ENCODE measurements around the gene PDE7B. TPM values are rescaled to one million over a fixed set of nuclear protein-coding genes. Genes with fewer than 3 reads are reported as not detected.

The PDE7B gene
- total RNA-seq, 1 experiment from 2014 or later: not detected

DNA sequence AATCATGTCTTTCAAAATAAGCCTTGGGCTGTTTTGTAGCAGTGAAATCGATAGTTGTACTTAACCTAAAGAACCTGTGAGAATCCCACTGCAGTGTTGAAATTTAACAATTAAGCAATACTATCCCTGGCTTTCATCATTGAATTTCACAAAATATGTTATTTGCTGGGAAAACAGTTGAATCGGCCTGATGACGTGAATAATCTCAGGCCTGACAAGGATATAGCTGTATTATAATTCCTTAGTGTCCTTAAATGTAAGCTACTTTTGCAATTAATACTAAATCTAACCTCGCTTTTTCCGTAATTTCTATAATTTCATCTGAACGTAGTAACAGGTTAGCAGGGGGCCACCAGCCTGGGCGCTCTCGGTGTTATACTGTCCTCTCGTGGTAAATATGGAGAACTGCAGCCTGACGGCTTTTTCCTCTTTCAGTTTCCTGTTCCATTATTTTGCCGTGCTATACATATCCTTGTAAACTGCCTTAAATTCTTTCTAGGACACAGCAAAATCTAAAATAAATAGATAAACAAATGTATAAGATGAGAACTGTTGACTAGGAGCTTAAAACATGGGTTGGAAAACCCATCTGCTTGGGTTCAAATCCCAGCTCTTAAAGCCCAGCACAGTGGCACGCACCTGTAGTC, 374.6 kb downstream of the PDE7B start:
- peak; percentile 71 for DNase-seq (ENCODE audit: low spot score)
- in situ Hi-C loops (cut with HindIII; ENCODE audit: low sequenced_read_pairs): no loop called here

DNA sequence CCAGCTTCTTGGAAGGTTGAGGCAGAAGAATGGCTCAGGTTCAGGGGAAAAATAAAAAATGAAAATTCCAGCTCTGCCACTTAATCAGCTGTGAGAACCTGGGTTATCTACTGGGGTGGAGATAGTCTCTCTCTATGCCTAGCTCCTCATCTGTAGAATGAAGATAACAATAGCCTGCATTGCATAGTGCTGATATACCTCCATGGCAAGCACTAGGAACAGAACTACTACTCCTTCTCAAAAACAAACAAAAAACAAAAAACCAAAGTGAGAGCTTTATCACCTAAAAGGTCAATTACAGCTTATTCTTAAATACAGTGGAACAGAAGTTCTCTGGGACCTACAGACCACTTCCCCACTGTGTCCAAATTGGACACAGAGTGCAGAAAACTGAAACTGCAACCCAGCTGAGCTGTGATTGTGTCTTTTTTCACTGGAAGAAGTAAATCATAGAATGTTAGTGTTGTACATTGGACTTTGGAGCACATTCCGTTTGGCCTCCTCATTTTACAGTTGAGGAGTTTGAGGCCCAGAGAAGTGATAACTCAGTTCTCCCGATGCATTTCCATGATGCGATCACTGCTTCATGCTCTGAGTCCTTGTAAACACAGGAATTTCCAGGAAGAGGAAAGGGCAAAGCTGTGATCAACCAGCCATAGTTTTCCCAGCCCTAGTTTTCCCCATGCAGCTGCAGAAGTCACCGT, 375.3 kb downstream of the PDE7B start:
- no peak for DNase-seq (ENCODE audit: low spot score)
- in situ Hi-C loops (cut with HindIII; ENCODE audit: low sequenced_read_pairs): no loop called here

DNA sequence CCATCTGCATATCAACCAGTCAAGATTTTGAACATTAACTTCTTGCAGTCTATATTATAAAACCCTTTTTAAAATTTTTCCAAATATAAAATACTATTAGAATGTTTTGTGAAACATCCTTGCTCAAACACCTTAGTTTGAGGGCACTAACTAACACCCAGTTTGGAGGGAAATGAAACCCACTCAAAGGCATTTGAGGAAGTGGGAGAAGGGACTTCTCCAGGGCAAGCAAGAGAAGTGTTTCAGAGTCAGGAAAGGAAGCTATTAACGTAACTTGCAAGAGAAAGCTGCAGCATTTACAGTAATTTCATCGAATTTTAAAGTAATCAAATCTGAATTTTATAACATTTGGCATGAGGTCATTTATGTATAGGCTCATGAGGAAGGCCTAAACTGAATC, 377.3 kb downstream of the PDE7B start:
- DNase-seq (ENCODE audit: low spot score): no peak
- in situ Hi-C loops (cut with HindIII; ENCODE audit: low sequenced_read_pairs): no loop called here

DNA sequence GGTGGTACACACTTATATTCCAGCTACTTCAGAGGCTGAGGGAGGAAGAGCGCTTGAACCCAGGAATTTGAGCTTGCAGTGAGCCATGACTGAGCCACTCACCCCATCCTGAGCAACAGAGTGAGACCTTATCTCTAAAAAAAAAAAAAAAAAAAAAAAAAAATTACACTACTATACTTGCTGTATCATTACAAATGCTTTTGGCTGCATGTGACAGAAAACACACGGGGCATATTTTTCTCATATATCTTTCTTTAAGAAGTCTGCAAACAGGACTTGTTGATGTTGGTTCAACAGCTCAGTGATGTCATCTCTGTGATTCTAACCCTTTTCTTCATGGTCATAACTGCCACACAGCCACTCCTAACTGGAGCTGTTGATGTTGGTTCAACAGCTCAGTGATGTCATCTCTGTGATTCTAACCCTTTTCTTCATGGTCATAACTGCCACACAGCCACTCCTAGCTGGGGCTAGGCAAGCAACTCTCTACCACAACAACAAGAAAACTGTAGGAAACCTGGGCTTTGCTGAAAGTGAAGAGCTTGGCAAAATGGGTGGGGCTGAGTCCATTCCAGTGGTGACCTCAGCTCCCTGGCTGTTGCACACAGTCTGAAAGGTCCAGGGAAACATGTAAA, 378.8 kb downstream of the PDE7B start:
- DNase-seq (ENCODE audit: low spot score): no peak
- in situ Hi-C loops (cut with HindIII; ENCODE audit: low sequenced_read_pairs): no loop called here

DNA sequence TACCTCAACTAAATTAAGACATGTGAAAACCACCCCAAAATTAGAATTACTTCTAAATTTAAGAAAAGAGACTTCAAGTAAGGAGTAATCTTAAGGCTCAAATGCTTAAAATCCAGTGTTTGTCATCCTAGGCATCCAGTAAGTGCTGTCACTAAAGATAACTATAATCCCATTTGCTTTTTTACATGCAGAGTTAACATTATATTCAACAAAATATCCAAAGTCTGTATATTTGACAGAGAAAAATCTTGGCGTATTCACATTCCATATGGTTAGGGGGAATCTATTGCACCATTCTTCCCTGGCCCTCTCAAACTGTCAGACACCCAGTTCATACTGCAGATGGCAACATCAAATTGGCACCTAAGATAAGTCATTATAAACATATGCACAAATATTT, 381.2 kb downstream of the PDE7B start:
- in situ Hi-C loops (cut with HindIII; ENCODE audit: low sequenced_read_pairs): no loop called here
- no peak for DNase-seq (ENCODE audit: low spot score)

DNA sequence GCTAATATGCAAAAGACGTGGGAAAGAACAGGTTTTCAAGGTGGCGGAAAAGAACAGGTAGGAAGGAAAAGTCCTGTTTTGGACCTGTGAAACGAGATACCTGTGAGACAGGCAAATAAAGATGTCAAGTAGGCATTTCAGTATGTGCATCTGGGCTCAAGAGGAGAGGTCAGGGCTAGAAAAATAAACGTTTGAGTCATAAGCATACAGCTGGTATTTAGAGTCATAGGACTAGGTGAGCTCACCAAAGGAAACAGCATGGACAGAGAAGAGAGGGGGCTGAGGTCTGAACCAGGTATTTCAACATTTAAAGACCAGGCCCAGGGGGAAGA, 383.7 kb downstream of the PDE7B start:
- in situ Hi-C loops (cut with HindIII; ENCODE audit: low sequenced_read_pairs): no loop called here
- no peak for DNase-seq (ENCODE audit: low spot score)

DNA sequence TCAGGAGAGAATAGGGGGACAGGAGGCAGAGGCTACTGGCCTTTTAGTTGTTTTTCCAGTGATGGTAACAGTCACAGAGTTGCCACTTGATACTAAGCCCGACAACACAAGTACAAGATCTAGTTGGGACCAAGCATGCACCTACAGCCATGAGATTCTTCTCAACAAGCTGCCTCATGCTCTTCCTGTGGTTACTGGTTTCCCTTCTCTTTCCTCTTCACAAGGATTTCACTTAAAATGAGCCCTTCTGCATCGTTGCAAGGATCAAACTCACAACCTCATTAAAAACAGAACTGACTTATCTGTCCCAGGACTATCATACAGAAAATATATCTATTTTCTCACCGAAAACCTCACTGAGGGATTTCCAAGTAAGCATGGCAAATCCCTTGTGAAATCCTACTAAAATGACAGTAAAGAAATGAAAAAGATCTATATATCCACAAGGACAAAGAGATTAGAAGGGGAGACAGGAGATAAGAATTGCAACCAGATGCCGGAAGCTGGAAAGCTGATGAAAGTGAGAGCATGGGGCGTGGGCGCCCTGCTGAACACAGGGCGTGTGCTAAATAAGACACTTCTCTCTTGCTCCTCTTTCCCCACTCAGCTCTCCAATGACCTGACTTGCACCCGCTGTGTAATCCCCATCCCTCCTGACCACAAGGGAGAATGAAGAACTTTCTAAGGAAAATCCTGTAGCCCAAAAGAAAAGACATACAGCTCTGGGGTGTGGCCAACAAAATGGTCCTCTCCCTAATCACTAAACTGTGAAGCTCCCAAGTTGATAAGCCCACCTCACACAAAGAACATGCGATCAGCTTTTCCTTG, 385.2 kb downstream of the PDE7B start:
- in situ Hi-C loops (cut with HindIII; ENCODE audit: low sequenced_read_pairs): no loop called here
- DNase-seq (ENCODE audit: low spot score): no peak

DNA sequence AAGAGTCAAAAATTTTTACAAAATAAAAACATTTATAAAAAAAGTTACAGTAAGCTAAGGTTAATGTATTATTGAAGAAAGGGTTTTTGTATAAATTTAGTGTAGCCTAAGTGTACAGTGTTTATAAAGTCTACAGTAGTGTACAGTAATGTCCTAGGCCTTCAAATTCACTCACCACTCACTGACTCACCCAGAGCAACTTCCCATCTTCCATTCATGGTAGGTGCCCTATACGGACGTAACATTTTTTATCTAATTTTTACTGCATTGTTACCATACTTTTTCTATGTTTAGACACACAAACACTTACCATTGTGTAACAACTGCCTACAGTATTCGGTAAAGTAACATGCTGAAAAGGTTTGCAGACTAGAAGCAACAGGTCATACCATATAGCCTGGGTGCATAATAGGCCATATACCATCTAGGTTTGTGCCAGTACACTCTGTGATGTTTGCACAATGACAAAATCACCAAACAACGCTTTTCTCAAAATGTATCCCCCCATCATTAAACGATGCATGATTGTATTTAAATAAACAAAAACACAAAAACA, 392.6 kb downstream of the PDE7B start:
- DNase-seq (ENCODE audit: low spot score): no peak
- in situ Hi-C loops (cut with HindIII; ENCODE audit: low sequenced_read_pairs): no loop called here
